HepG2 (cell line): Measurements from ENCODE around the gene LRRC43.

Source experiments
- FOXA1 ChIP-seq, 2 experiments: fragments of 450-650 bp in 1 of 2; sonication (generic) in 1 of 2; formaldehyde crosslinking in 1 of 2; IDR thresholded peaks; 2 replicates each; pipeline versions ENCODE4 v1.4.0 to v1.6.1; 2016 to 2020; ENCODE audit warnings: missing genetic modification reagents in 1 of 2
- RAD21 ChIP-seq: fragments of 450-650 bp; formaldehyde crosslinking; IDR thresholded peaks from 2 replicates; pipeline ENCODE4 v1.5.0; 2020; ENCODE audit warnings: mild to moderate bottlenecking
- ZNF747 ChIP-seq: sonication (generic); formaldehyde crosslinking; IDR thresholded peaks from 2 replicates; pipeline ENCODE4 v1.8.1; 2023; ENCODE audit warnings: missing genetic modification reagents, mild to moderate bottlenecking, borderline replicate concordance
- ZNF782 ChIP-seq: sonication (generic); formaldehyde crosslinking; IDR thresholded peaks from 2 replicates; pipeline ENCODE4 v1.4.0; 2020; ENCODE audit warnings: missing genetic modification reagents, mild to moderate bottlenecking, borderline replicate concordance
- TF ChIP-seq, protein P1 (sequence below): sonication (generic); formaldehyde crosslinking; IDR thresholded peaks from 2 replicates; pipeline ENCODE4 v1.4.0; 2020; ENCODE audit warnings: missing genetic modification reagents
- TF ChIP-seq, protein P2 (sequence below): sonication (generic); formaldehyde crosslinking; IDR thresholded peaks from 2 replicates; pipeline ENCODE4 v1.5.0; 2020; ENCODE audit warnings: mild to moderate bottlenecking, missing genetic modification reagents, moderate library complexity
- TF ChIP-seq, protein P3 (sequence below): sonication (generic); formaldehyde crosslinking; IDR thresholded peaks from 2 replicates; pipeline ENCODE4 v1.4.0; 2020; ENCODE audit warnings: missing genetic modification reagents

DNA sequence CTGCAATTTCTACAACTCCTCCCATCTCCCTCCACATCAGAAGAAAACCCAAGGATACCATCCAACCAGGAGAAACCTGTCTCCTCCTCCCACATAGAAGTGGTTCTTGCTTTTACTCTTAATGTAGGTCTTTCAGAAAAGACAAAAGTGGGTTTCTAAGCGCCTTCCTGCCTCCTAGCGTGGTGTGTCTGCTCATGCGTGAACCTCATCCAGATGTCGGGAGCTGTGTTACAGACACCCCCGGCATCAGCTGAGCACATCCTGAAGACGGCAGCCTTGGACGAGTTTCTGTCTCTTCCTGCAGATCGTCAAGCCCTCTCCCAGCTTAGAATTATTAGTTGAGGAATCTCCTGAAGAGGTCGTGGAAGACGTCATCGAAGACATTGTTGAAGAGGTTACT, 9.5 kb downstream of the LRRC43 start:
- TF ChIP-seq, protein P1, sequence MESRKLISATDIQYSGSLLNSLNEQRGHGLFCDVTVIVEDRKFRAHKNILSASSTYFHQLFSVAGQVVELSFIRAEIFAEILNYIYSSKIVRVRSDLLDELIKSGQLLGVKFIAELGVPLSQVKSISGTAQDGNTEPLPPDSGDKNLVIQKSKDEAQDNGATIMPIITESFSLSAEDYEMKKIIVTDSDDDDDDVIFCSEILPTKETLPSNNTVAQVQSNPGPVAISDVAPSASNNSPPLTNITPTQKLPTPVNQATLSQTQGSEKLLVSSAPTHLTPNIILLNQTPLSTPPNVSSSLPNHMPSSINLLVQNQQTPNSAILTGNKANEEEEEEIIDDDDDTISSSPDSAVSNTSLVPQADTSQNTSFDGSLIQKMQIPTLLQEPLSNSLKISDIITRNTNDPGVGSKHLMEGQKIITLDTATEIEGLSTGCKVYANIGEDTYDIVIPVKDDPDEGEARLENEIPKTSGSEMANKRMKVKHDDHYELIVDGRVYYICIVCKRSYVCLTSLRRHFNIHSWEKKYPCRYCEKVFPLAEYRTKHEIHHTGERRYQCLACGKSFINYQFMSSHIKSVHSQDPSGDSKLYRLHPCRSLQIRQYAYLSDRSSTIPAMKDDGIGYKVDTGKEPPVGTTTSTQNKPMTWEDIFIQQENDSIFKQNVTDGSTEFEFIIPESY (CRISPR knock-in tag) = no peak
- TF ChIP-seq, protein P2, sequence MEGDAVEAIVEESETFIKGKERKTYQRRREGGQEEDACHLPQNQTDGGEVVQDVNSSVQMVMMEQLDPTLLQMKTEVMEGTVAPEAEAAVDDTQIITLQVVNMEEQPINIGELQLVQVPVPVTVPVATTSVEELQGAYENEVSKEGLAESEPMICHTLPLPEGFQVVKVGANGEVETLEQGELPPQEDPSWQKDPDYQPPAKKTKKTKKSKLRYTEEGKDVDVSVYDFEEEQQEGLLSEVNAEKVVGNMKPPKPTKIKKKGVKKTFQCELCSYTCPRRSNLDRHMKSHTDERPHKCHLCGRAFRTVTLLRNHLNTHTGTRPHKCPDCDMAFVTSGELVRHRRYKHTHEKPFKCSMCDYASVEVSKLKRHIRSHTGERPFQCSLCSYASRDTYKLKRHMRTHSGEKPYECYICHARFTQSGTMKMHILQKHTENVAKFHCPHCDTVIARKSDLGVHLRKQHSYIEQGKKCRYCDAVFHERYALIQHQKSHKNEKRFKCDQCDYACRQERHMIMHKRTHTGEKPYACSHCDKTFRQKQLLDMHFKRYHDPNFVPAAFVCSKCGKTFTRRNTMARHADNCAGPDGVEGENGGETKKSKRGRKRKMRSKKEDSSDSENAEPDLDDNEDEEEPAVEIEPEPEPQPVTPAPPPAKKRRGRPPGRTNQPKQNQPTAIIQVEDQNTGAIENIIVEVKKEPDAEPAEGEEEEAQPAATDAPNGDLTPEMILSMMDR (CRISPR knock-in tag) = no peak
- no peak for TF ChIP-seq ZNF782
- TF ChIP-seq, protein P3, sequence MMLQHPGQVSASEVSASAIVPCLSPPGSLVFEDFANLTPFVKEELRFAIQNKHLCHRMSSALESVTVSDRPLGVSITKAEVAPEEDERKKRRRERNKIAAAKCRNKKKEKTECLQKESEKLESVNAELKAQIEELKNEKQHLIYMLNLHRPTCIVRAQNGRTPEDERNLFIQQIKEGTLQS (CRISPR knock-in tag) = no peak
- TF ChIP-seq FOXA1 (IDR thresholded peaks at IDR 0.05) = no peak
- TF ChIP-seq FOXA1 (CRISPR knock-in tag; IDR thresholded peaks at IDR 0.05) = no peak
- TF ChIP-seq RAD21 (CRISPR knock-in tag) = no peak
- no peak for TF ChIP-seq ZNF747 (CRISPR knock-in tag)
